PFSK-1 (cell line): ENCODE data around the gene CDH1.

Experiments
- FOXP2 ChIP-seq: optimal IDR thresholded peaks from 2 replicates; pipeline ENCODE3; 2011; ENCODE audit warnings: borderline replicate concordance, control low read depth, inconsistent platforms; ENCODE audit not compliant: insufficient read depth; ENCODE audit errors: extremely low read length, extremely low read depth
- POLR2AphosphoS5 ChIP-seq: IDR thresholded peaks from 2 replicates; pipeline ENCODE4 v1.6.1; 2012; ENCODE audit warnings: low read depth, mild to moderate bottlenecking, control low read depth, low read length, moderate library complexity
- SIN3A ChIP-seq: IDR thresholded peaks from 2 replicates; pipeline ENCODE4 v1.6.1; 2012; ENCODE audit warnings: mild to moderate bottlenecking, low read length, moderate library complexity, borderline replicate concordance; ENCODE audit not compliant: insufficient read depth
- TAF1 ChIP-seq: IDR thresholded peaks from 2 replicates; pipeline ENCODE4 v1.6.1; 2012; ENCODE audit warnings: low read length, control low read depth, borderline replicate concordance; ENCODE audit not compliant: insufficient read depth
- TF ChIP-seq, protein P1 (sequence below), 2 experiments: IDR thresholded peaks; 2 replicates each; pipeline versions ENCODE4 v1.6.1 to v1.8.0; 2011 to 2012; ENCODE audit warnings: low read depth in 2 of 2, low read length in 2 of 2, control low read depth in 1 of 2, inconsistent platforms in 1 of 2, mild to moderate bottlenecking in 1 of 2, moderate library complexity in 1 of 2; ENCODE audit not compliant: insufficient read depth in 1 of 2

The CDH1 gene

DNA sequence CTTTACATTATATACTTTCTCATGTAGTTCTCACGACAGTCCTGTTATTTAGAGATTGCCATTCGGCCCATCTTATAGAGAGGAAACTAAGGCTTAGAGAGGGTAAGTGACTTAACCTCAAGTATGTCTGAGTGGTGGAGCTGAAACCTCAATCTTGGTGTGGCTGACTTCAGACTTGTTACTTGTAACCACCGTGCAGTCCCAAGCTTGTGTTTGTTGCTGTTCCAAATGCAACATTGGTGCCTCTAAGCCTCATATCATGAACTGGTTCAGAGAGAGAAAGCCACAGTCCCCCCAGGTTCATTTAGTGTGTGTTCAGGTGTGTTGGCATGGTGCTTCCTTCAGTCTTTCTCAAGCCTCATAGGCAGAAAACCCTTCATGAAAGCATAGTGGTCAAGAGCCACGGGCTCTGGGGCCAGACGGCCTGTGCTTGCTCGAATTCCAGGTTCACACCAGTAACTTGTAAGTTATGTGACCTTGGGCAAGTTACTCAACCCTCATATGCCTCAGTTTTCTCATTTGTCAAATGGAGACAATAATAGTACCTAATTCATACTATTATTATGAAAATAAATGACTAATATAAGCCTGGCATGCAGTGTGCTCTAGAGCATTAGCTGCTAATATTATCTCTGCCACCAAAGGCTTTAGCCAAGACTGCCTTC lies 39.9 kb downstream of the CDH1 start:
- TF ChIP-seq FOXP2: no peak
- TF ChIP-seq SIN3A: no peak
- TF ChIP-seq POLR2AphosphoS5: no peak
- TF ChIP-seq, protein P1, sequence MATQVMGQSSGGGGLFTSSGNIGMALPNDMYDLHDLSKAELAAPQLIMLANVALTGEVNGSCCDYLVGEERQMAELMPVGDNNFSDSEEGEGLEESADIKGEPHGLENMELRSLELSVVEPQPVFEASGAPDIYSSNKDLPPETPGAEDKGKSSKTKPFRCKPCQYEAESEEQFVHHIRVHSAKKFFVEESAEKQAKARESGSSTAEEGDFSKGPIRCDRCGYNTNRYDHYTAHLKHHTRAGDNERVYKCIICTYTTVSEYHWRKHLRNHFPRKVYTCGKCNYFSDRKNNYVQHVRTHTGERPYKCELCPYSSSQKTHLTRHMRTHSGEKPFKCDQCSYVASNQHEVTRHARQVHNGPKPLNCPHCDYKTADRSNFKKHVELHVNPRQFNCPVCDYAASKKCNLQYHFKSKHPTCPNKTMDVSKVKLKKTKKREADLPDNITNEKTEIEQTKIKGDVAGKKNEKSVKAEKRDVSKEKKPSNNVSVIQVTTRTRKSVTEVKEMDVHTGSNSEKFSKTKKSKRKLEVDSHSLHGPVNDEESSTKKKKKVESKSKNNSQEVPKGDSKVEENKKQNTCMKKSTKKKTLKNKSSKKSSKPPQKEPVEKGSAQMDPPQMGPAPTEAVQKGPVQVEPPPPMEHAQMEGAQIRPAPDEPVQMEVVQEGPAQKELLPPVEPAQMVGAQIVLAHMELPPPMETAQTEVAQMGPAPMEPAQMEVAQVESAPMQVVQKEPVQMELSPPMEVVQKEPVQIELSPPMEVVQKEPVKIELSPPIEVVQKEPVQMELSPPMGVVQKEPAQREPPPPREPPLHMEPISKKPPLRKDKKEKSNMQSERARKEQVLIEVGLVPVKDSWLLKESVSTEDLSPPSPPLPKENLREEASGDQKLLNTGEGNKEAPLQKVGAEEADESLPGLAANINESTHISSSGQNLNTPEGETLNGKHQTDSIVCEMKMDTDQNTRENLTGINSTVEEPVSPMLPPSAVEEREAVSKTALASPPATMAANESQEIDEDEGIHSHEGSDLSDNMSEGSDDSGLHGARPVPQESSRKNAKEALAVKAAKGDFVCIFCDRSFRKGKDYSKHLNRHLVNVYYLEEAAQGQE (IDR thresholded peaks at IDR 0.05; ENCODE audit: insufficient read depth in 1 of 2, low read depth in 2 of 2, low read length in 2 of 2): no peak
- TF ChIP-seq TAF1: no peak

DNA sequence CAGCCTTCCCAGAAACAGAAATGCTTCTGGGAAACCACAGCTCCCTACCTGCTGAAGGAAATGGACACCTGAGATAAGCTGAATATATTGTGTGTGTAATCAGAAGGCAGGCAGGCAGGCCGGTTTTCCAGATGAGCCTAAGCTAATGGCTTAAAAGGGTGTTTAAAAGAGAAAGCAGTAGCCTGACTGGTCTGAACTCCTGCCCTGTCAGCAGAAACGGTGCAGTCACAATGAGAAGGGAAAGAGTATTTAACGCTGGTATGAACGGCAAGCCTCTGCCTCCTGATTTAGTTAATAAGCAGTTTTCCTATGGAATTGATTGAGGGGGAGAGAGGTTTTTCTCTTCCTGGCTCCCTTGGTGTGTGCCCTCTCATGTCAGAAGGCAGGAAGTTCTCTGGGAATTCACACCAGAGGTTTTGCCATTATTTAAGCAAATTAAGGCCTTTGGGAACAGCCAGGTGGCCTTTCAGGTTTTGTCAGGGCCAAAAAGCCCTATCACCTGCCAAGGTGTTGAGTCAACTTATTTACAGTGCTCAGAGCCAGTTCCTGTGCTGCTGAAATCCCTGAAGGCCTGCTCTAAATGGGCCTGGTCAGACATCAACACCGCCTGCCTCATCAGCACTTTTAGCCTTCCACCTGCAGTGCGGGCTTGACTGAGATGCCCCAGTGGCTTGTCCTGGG lies 41.6 kb downstream of the CDH1 start:
- TF ChIP-seq SIN3A (no peak), POLR2AphosphoS5 (no peak), FOXP2 (no peak), TAF1 (no peak)
- TF ChIP-seq, protein P1 (IDR thresholded peaks at IDR 0.05; ENCODE audit: insufficient read depth in 1 of 2, low read depth in 2 of 2, low read length in 2 of 2): no peak

DNA sequence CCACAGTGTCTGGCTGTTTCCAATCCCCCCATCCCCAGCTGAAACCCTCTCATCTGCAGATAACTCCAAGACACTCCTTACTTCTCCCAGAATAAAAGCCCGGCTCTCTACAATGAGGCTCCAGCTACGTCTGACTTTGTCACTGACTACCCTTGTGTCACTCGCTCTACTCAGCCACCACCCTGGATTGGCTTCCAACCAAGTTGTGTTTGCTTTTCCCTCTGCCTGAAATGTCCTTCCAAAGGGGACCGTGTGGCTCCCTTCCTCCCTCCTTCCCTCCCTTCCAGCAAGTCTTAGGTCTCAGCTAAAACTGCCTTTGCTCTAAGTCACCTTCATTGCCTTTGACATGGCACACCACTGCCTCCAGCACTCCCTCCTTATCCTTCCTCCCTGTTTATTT lies 42.8 kb downstream of the CDH1 start:
- no peak for TF ChIP-seq SIN3A

DNA sequence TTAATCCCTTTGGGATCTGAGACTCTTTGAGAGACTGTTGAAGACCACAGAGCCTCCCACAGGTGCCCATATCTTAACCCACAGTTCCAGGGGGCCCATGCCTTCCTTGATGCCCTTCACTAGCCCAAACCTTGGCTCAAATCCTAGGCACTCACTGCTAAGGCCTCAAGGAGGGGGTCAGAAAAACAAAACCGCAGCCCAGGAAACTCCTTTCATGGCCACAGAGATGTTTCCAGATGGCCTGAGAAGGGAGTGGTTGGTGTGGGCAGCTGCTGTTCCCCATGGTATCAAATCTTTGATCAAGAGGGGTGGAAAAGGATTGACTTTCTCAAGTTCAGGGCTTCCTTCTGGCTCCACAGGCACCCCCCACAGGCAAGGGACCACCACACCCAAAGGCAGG lies 44.7 kb downstream of the CDH1 start:
- TF ChIP-seq, protein P1 (IDR thresholded peaks at IDR 0.05; ENCODE audit: insufficient read depth in 1 of 2, low read depth in 2 of 2, low read length in 2 of 2): no peak
- TF ChIP-seq TAF1 (no peak), FOXP2 (no peak), SIN3A (no peak), POLR2AphosphoS5 (no peak)

DNA sequence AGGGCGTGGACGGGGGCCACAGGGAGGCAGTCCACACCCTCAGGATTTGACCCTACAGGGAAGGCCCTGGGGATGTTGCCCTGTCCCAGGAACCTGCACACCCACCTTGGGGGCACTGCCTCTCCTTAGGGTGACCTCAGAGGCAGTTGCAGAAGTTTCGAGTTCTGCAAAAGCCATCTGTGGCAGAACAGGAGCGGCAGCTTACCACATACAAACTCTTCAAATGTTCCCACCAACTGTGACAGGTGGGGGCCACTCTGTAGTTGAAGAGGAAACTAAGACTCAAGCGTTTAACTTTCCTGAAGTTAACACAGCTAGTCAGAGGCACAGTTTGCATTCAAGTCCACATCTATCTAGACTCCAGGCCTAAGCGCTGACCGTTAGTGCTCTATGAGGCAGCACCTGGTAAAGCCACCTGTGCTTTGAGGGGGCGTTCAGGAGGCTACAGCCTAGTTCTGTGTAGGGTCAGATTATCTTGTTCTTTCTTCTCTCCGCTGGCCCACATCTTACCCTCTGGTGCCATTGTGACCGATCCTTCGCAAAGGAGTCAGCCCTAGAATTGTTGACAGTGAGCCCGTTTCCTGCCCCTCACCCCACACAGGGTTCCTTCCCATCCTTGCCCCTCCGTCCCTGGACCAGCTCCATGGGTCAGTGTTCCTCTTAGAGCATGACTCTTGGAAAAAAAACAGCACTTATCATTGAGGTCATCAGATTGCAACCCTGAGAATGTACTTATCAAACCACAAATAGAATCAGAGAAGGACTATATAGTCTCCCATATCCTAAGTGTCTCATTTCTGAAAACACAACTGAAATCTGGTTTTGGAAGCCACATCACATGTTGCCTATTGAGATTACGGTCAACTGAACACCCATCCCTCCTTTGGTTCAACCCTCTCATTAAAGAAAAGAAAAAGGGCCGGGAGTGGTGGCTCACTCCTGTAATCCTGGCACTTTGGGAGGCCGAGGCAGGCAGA lies 45.4 kb downstream of the CDH1 start:
- TF ChIP-seq FOXP2 (no peak), TAF1 (no peak), SIN3A (no peak), POLR2AphosphoS5 (no peak)
- TF ChIP-seq, protein P1 (IDR thresholded peaks at IDR 0.05; ENCODE audit: insufficient read depth in 1 of 2, low read depth in 2 of 2, low read length in 2 of 2): no peak
